ENCODE data around the gene HSD17B14. TPM values are rescaled to one million over a fixed set of nuclear protein-coding genes. Genes with fewer than 3 reads are reported as not detected.

HSD17B14 gene
- total and polyA plus RNA-seq, 9 of the 15 experiments (the other 6 are each of a cell fraction or from before 2014, with no cell fraction given) = 0.16 TPM; not detected in 8

DNA sequence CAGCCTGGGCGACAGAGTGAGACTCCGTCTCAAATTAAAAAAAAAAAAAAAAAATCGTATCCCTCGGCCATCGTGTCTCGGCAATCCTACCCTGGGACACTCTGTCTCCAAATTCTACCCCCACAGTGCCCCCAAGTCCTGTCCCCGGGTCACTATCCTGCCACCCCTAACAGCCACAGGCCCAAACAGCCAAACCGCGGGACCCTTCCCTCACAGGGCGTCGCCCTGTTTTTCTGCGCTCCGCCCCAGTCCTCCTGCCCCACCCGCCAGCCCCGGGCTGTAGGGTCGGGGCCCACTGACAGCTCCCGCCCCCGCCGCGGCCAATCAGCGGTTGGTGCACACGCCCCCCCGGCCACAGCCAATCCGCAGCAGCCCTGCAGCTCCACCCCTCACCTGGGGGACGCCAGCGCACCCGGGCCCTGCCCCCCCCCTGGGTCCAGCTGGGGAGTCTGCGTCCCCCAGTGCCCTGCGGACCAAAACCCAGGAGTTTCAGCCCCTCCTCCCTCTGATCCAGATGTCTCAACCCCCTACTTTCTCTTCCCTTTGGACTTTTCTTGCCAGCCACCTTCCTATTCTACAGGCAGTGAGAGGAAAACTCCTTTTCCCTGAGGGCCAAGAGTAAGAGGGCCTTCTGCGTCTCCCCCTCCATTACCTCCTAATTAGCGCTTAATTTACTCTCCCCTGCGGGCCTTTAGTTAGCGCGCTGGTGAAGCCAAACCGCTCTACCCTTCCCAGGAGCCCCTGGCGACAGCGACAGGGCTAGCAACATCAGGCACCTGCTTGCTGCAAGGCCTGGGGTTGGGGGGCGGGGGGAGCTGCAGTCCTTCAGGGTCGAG, 24.0 kb downstream of the HSD17B14 start (continued):
- TF ChIP-seq CREM (IDR thresholded peaks at IDR 0.05; ENCODE audit: low read depth) (peak; percentile 26; the same call in 1 of the 2 replicates), YY1 (IDR thresholded peaks at IDR 0.05; ENCODE audit: borderline replicate concordance in 1 of 3, control insufficient read depth in 1 of 3, extremely low read depth in 1 of 3, insufficient read depth in 3 of 3, insufficient read length in 1 of 3, insufficient replicate concordance in 2 of 3, low read depth in 1 of 3, low read length in 2 of 3) (peak in 1 of 3 experiments; percentile 73), PTBP1 (IDR thresholded peaks at IDR 0.05; ENCODE audit: low read depth, low read length) (no peak), HLTF (IDR thresholded peaks at IDR 0.05) (0 out of 2 replicates have a peak, but pooled peaks have one; percentile 36), ZNF584 (CRISPR knock-in tag; IDR thresholded peaks at IDR 0.05; ENCODE audit: low read depth) (no peak), ZNF197 (CRISPR knock-in tag; IDR thresholded peaks at IDR 0.05; ENCODE audit: low read depth) (no peak), LARP7 (IDR thresholded peaks at IDR 0.05) (peak; percentile 26; the same call in 1 of the 2 replicates), RBM25 (IDR thresholded peaks at IDR 0.05; ENCODE audit: low read depth, low read length, severe bottlenecking) (peak; percentile 95), HDAC1 (IDR thresholded peaks at IDR 0.05) (0 out of 4 replicates have a peak, but pooled peaks of 1 of the 2 experiments have one; percentile 62), CHD2 (IDR thresholded peaks at IDR 0.05; ENCODE audit: low read depth, low read length) (peak; percentile 49; the same call in 1 of the 2 replicates), ZBTB17 (CRISPR knock-in tag; IDR thresholded peaks at IDR 0.05) (0 out of 2 replicates have a peak, but pooled peaks have one; percentile 59), BMI1 (IDR thresholded peaks at IDR 0.05; ENCODE audit: low read length) (no peak), KDM5B (IDR thresholded peaks at IDR 0.05; ENCODE audit: insufficient replicate concordance, low read depth, low read length) (peak; percentile 75), POLR2A (conservative IDR thresholded peaks at IDR 0.05) (peak; percentile 78), ATF7 (IDR thresholded peaks at IDR 0.05) (peak; percentile 49; the same call in 1 of the 2 replicates), FOS (IDR thresholded peaks at IDR 0.05; ENCODE audit: extremely low read depth, insufficient read length) (peak; percentile 55), RB1 (IDR thresholded peaks at IDR 0.05; ENCODE audit: low read depth) (peak; percentile 67; the same call in 1 of the 2 replicates), CTBP1 (IDR thresholded peaks at IDR 0.05; ENCODE audit: borderline replicate concordance) (peak; percentile 32; the same call in 1 of the 2 replicates), CCNT2 (IDR thresholded peaks at IDR 0.05; ENCODE audit: borderline replicate concordance, extremely low read depth, insufficient read length, low read depth, low read length) (peak; percentile 71)
- TF ChIP-seq, protein P1, sequence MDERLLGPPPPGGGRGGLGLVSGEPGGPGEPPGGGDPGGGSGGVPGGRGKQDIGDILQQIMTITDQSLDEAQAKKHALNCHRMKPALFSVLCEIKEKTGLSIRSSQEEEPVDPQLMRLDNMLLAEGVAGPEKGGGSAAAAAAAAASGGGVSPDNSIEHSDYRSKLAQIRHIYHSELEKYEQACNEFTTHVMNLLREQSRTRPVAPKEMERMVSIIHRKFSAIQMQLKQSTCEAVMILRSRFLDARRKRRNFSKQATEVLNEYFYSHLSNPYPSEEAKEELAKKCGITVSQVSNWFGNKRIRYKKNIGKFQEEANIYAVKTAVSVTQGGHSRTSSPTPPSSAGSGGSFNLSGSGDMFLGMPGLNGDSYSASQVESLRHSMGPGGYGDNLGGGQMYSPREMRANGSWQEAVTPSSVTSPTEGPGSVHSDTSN (CRISPR knock-in tag; IDR thresholded peaks at IDR 0.05; ENCODE audit: low read depth) = 0 out of 2 replicates have a peak, but pooled peaks have one; percentile 11
- TF ChIP-seq, protein P1 (tag; conservative IDR thresholded peaks at IDR 0.05; ENCODE audit: low read depth) = no peak
- TF ChIP-seq, protein P2, sequence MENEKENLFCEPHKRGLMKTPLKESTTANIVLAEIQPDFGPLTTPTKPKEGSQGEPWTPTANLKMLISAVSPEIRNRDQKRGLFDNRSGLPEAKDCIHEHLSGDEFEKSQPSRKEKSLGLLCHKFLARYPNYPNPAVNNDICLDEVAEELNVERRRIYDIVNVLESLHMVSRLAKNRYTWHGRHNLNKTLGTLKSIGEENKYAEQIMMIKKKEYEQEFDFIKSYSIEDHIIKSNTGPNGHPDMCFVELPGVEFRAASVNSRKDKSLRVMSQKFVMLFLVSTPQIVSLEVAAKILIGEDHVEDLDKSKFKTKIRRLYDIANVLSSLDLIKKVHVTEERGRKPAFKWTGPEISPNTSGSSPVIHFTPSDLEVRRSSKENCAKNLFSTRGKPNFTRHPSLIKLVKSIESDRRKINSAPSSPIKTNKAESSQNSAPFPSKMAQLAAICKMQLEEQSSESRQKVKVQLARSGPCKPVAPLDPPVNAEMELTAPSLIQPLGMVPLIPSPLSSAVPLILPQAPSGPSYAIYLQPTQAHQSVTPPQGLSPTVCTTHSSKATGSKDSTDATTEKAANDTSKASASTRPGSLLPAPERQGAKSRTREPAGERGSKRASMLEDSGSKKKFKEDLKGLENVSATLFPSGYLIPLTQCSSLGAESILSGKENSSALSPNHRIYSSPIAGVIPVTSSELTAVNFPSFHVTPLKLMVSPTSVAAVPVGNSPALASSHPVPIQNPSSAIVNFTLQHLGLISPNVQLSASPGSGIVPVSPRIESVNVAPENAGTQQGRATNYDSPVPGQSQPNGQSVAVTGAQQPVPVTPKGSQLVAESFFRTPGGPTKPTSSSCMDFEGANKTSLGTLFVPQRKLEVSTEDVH (IDR thresholded peaks at IDR 0.05; ENCODE audit: low read depth, partially characterized antibody) = peak; percentile 25

All from K562 (cell line).